D721Med (cell line): ENCODE data around the gene ADD2.
A peak's percentile ranks its signal among the peaks of the same experiment; 100 is the strongest.

Experiments
- DNase-seq: peaks from one replicate; pipeline ENCODE4 v3.0.0; 2011; ENCODE audit warnings: low spot score; ENCODE audit not compliant: insufficient read length
- FAIRE-seq: peaks from 2 replicates; lab custom pipeline; 2011; peaks lifted over from hg19 to GRCh38; lab: Jason Lieb, UNC
- CTCF ChIP-seq: IDR thresholded peaks from 2 replicates; pipeline ENCODE4 v1.5.1; 2012; ENCODE audit warnings: mild to moderate bottlenecking, control low read depth; ENCODE audit not compliant: insufficient read depth; ENCODE audit errors: missing control alignments

The ADD2 gene

GRCh38 chr2:70651014-70651413 lies 117.0 kb downstream of the ADD2 start:
- TF ChIP-seq CTCF: no peak

DNA sequence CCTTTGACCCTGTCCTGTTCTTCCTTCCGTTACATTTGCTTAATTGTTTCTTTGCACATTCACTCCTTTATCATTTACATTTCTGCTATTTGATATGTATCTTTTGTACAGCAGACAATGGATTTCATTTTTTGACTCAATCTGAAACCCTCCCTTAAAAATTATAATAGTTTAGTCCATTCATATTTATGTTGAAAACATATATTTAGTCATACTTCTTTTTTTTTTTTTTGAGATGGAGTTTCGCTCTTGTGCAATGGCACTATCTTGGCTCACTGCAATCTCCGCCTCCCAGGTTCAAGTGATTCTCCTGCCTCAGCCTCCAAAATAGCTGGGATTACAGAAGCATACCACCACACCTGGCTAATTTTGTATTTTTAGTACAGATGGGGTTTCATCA lies 119.0 kb downstream of the ADD2 start:
- no peak for FAIRE-seq
- TF ChIP-seq CTCF: no peak
- no peak for DNase-seq

More at GRCh38 chr2:70651014-70651413, 117.0 kb downstream of the ADD2 start:
- DNase-seq (no peak), FAIRE-seq (no peak)

DNA sequence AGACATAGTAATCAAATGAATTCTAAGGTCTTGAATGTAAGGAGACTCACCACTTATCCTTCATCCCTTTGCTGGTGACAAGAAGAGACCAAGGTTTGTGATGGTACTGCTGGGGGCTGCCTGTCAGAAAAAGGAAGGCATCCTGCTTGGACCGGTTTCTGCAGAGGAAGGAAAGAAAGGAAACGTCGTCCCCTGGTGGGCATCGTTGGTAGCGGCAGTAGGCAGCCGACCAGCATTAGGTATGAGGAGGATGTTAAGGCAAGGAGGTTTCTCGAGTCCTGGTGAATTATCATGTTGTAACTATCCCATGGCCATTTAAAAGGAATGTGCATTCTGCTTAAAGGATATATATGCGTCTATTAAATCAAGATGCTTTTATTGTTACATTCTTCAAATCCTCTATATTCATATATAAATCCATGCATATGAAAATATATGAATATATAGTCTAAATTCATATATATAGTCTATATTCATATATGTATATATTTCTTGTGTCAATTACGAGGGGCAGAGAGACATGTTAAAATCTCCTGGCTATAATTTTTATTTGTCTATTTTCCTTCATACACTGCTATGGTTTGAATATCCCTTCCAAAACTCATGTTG lies 120.0 kb downstream of the ADD2 start:
- DNase-seq: no peak
- peak; percentile 96 for TF ChIP-seq CTCF

GRCh38 chr2:70646420-70646818 lies 121.6 kb downstream of the ADD2 start:
- no peak for DNase-seq
- no peak for FAIRE-seq
- TF ChIP-seq CTCF: no peak

More for the DNA sequence above, 120.0 kb downstream of the ADD2 start:
- no peak for FAIRE-seq

GRCh38 chr2:70645733-70646419 lies 122.1 kb downstream of the ADD2 start:
- FAIRE-seq: no peak
- peak; percentile 8 for TF ChIP-seq CTCF
- DNase-seq: no peak

DNA sequence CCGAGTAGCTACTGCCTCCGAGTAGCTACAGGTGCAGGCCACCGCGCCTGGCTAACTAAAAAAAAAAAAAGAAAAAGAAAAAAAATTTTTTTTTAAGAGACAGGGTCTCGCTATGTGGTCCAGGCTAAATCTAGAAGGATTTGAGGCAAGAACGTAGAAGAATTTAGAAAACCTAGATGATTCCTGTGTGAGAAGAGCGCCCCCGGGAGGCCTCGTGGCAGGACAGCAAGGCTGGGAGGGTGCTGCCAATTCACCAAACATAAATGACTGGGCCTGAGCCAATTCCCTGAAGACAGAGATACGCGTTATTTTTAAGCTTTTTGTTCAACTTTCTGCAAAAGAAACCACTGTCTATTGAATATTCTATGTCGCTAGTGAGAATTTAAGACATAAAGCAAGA lies 124.3 kb downstream of the ADD2 start:
- DNase-seq (no peak), FAIRE-seq (no peak)
- peak; percentile 30 for TF ChIP-seq CTCF

- DNase-seq (no peak), FAIRE-seq (no peak)
- no peak for TF ChIP-seq CTCF
Observed at GRCh38 chr2:70641263-70641784, 126.7 kb downstream of the ADD2 start.
